ENCODE data around the gene GAS7. TPM values are rescaled to one million over a fixed set of nuclear protein-coding genes. Genes with fewer than 3 reads are reported as not detected.

GAS7 gene
- total RNA-seq, 1 donor from 2014 or later, result 72.7 TPM

DNA sequence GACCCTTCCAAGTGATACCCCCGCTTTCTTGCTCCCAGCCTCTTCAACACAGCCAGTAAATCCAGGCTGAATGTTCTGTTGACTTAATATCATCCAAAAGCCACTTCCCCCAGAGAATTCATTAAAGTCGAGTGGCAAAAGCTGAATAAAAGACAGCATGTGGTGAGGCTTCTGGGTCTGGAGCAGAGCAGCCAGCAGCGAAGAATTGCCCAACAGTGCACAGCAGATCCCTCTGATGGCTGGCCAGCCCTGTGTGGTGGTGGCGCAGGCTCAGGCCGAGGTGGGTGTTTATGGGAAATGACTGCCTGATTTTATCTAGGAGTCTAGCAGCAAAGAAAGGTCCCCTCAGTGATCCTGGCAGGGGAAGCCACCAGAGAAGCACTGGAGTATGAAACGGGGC is 263.0 kb downstream of the GAS7 start:
- H3K27ac Mint-ChIP-seq (ENCODE audit: unreplicated experiment), result peak overlapping the region; percentile 35
- peaks cover 15% of the 10 kb centered on the region for H3K36me3 Mint-ChIP-seq (ENCODE audit: low read depth)
- DNase-seq (ENCODE audit: low read depth, low spot score), result no peak
- TF ChIP-seq, protein P1, sequence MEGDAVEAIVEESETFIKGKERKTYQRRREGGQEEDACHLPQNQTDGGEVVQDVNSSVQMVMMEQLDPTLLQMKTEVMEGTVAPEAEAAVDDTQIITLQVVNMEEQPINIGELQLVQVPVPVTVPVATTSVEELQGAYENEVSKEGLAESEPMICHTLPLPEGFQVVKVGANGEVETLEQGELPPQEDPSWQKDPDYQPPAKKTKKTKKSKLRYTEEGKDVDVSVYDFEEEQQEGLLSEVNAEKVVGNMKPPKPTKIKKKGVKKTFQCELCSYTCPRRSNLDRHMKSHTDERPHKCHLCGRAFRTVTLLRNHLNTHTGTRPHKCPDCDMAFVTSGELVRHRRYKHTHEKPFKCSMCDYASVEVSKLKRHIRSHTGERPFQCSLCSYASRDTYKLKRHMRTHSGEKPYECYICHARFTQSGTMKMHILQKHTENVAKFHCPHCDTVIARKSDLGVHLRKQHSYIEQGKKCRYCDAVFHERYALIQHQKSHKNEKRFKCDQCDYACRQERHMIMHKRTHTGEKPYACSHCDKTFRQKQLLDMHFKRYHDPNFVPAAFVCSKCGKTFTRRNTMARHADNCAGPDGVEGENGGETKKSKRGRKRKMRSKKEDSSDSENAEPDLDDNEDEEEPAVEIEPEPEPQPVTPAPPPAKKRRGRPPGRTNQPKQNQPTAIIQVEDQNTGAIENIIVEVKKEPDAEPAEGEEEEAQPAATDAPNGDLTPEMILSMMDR (conservative IDR thresholded peaks at IDR 0.05), result no peak
- no peaks in the 10 kb centered on the region for H3K9me3 Mint-ChIP-seq
- no peak overlapping the region for H3K4me3 Mint-ChIP-seq
- H3K27me3 Mint-ChIP-seq (ENCODE audit: low read depth), result no peaks in the 10 kb centered on the region
- peaks cover 5% of the 10 kb centered on the region for H3K4me1 Mint-ChIP-seq

DNA sequence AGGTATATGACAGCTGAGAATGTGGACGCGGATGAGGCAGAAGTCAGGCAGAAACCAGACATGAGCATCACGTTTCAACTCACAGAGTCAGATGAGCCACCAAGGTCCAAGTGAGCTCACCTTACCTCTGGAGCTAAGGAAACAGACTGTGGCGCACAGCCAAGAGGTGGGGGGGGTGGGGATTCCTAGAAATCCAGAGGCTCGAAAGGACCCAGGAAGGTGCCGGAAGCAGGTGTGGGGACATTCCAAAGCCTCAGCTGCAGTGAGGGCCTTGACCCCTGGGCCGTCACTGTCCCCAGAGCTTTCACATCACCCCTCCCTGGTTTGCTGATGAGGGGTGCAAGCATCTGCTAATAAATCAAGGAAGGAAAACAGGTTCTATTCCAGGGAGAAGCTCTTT is 264.1 kb downstream of the GAS7 start:
- TF ChIP-seq, protein P1 (conservative IDR thresholded peaks at IDR 0.05), result no peak
- Mint-ChIP-seq H3K4me3 (no peak overlapping the region), H3K4me1 (peaks cover 5% of the 10 kb centered on the region), H3K36me3 (ENCODE audit: low read depth) (peaks cover 10% of the 10 kb centered on the region), H3K9me3 (no peaks in the 10 kb centered on the region), H3K27ac (ENCODE audit: unreplicated experiment) (no peak overlapping the region), H3K27me3 (ENCODE audit: low read depth) (no peaks in the 10 kb centered on the region)
- DNase-seq (ENCODE audit: low read depth, low spot score), result no peak

- Mint-ChIP-seq H3K4me3 (no peak overlapping the region), H3K27ac (ENCODE audit: unreplicated experiment) (peak overlapping the region; percentile 36), H3K4me1 (peaks cover 12% of the 10 kb centered on the region), H3K36me3 (ENCODE audit: low read depth) (peaks cover 7% of the 10 kb centered on the region), H3K27me3 (ENCODE audit: low read depth) (no peaks in the 10 kb centered on the region), H3K9me3 (no peaks in the 10 kb centered on the region)
- DNase-seq (ENCODE audit: low read depth, low spot score), result no peak
- TF ChIP-seq, protein P1 (conservative IDR thresholded peaks at IDR 0.05), result no peak
These were observed 265.9 kb downstream of the GAS7 start for GRCh38 chr17:9932491-9932890.

GRCh38 chr17:9931144-9931741 is 267.2 kb downstream of the GAS7 start:
- Mint-ChIP-seq H3K9me3 (no peaks in the 10 kb centered on the region), H3K27ac (ENCODE audit: unreplicated experiment) (no peak overlapping the region), H3K27me3 (ENCODE audit: low read depth) (no peaks in the 10 kb centered on the region), H3K4me3 (no peak overlapping the region), H3K36me3 (ENCODE audit: low read depth) (peaks cover 3% of the 10 kb centered on the region), H3K4me1 (peaks cover 12% of the 10 kb centered on the region)
- TF ChIP-seq, protein P1 (conservative IDR thresholded peaks at IDR 0.05), result no peak
- DNase-seq (ENCODE audit: low read depth, low spot score), result no peak

DNA sequence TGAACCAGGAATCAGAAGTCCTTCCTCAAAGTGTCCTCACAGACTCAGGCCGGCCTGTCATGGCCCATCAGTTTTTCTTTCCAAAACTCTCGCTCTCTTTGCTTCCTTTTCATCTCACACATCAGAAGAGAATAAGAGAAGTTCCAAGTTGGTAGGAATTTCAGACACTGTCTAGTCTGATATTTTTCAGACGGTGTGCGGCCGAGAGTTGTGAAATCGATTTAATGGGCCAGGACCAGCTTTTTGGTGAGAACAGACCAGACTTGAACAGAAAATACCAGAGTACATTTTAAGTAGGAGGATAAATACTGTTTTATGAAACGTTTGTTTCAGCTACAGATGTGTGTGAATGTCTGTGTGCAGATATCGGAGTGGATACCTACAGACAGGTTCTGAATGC is 268.5 kb downstream of the GAS7 start:
- DNase-seq (ENCODE audit: low read depth, low spot score), result no peak
- TF ChIP-seq, protein P1 (conservative IDR thresholded peaks at IDR 0.05), result no peak
- no peak overlapping the region for H3K4me3 Mint-ChIP-seq
- peaks cover 1% of the 10 kb centered on the region for H3K27me3 Mint-ChIP-seq (ENCODE audit: low read depth)
- H3K9me3 Mint-ChIP-seq, result no peaks in the 10 kb centered on the region
- H3K27ac Mint-ChIP-seq (ENCODE audit: unreplicated experiment), result no peak overlapping the region
- H3K36me3 Mint-ChIP-seq (ENCODE audit: low read depth), result peaks cover 3% of the 10 kb centered on the region
- peaks cover 13% of the 10 kb centered on the region for H3K4me1 Mint-ChIP-seq

All from neural crest cell (in vitro differentiated cells).